HCT116 (cell line): Measurements from ENCODE around the gene UQCRQ. TPM values are rescaled to one million over a fixed set of nuclear protein-coding genes. Genes with fewer than 3 reads are reported as not detected.

ENCODE experiments used
- ATAC-seq: fragments of 200-7000 bp; cut with Tn5 transposase; 2 replicates; pipeline ENCODE4 v1.9.1; 2020; ENCODE audit warnings: mild to moderate bottlenecking, moderate library complexity
- BruUV-seq: library from RNA; stranded (reverse); fragments of 400-500 nt; replicated peaks from 2 replicates; lab custom pipeline; 2021; lab: Mats Ljungman, UMichigan
- CTCF ChIA-PET: fragments of 300-600 bp; sonication (Branson Sonifier 250); formaldehyde crosslinking; loops from one replicate; lab custom pipeline; 2021; ENCODE audit warnings: antibody characterized with exemption; lab: Charles Lee
- POLR2A ChIA-PET: fragments of 300-600, 350-600 bp; sonication (Branson Sonifier 250); formaldehyde crosslinking; loops from one replicate; lab custom pipeline; 2021; ENCODE audit warnings: antibody characterized with exemption; lab: Charles Lee
- RAD21 ChIA-PET, 2 experiments: fragments of 300-600 bp; sonication (Branson Sonifier 250); formaldehyde crosslinking; loops; one replicate each; lab custom pipeline; 2023; ENCODE audit warnings: low total read pairs in 2 of 2; ENCODE audit not compliant: uncharacterized antibody in 2 of 2, unreplicated experiment in 2 of 2, low non-redundant PET in 1 of 2; lab: Charles Lee
- DNase-seq: peaks from one replicate; pipeline ENCODE4 v3.0.0-alpha.2; 2010; ENCODE audit warnings: low read depth, low spot score
- H2AFZ ChIP-seq: fragments of 200-600 bp; shearing (Covaris generic), sonication (generic); 2 replicates; pipeline ENCODE4 v1.6.1; 2017; ENCODE audit warnings: low read depth, mixed run types, mixed read lengths, antibody characterized with exemption, low read length; ENCODE audit not compliant: poor library complexity, severe bottlenecking
- H3K27ac ChIP-seq: 2 replicates; pipeline ENCODE4 v1.5.1; 2012; ENCODE audit warnings: low read depth, low read length
- H3K27me3 ChIP-seq: fragments of 200-600 bp; sonication (generic); 2 replicates; pipeline ENCODE4 v1.6.1; 2016; ENCODE audit warnings: mixed run types, low read length, mixed read lengths; ENCODE audit not compliant: insufficient read depth
- H3K36me3 ChIP-seq, 2 experiments: fragments of 200-500 bp in 1 of 2; fragments of 200-600 bp in 1 of 2; sonication (Bioruptor generic) in 1 of 2; sonication (generic) in 1 of 2; 2 replicates each; pipeline versions ENCODE4 v1.5.1 to v1.6.1; 2014 to 2016; ENCODE audit warnings: low read length in 2 of 2, inconsistent platforms in 1 of 2, mixed read lengths in 1 of 2, mixed run types in 1 of 2; ENCODE audit not compliant: insufficient read depth in 2 of 2, control insufficient read depth in 1 of 2
- H3K4me1 ChIP-seq, 2 experiments: fragments of 200-600 bp in 1 of 2; sonication (generic) in 1 of 2; 2 replicates each; pipeline versions ENCODE4 v1.5.1 to v1.6.1; 2012 to 2017; ENCODE audit warnings: low read length in 2 of 2, inconsistent platforms in 1 of 2, mild to moderate bottlenecking in 1 of 2, mixed read lengths in 1 of 2, mixed run types in 1 of 2, moderate library complexity in 1 of 2; ENCODE audit not compliant: insufficient read depth in 2 of 2, control insufficient read depth in 1 of 2
- H3K4me2 ChIP-seq: fragments of 200-600 bp; sonication (generic); 2 replicates; pipeline ENCODE4 v1.6.1; 2017; ENCODE audit warnings: mixed run types, low read length, mixed read lengths
- H3K4me3 ChIP-seq, 2 experiments: fragments of 200-600 bp in 1 of 2; sonication (generic) in 1 of 2; replicated peaks in 1 of 2; 2 replicates each; pipeline ENCODE4 v1.5.1; 2011 to 2016; ENCODE audit warnings: low read length in 2 of 2, control low read depth in 1 of 2, low read depth in 1 of 2, mild to moderate bottlenecking in 1 of 2, mixed read lengths in 1 of 2, mixed run types in 1 of 2
- H3K79me2 ChIP-seq: fragments of 200-600 bp; sonication (generic); 2 replicates; pipeline ENCODE4 v1.6.1; 2017; ENCODE audit warnings: mild to moderate bottlenecking, mixed run types, low read length, moderate library complexity, mixed read lengths; ENCODE audit not compliant: insufficient read depth
- H3K9ac ChIP-seq: fragments of 200-600 bp; sonication (generic); 2 replicates; pipeline ENCODE4 v1.6.1; 2016; ENCODE audit warnings: low read length, mixed read lengths
- H3K9me2 ChIP-seq: fragments of 200-600 bp; sonication (generic), shearing (Covaris generic); 2 replicates; pipeline ENCODE4 v1.6.1; 2017; ENCODE audit warnings: mixed run types, mild to moderate bottlenecking, moderate library complexity; ENCODE audit not compliant: insufficient read depth
- H3K9me3 ChIP-seq, 2 experiments: fragments of 200-500 bp in 1 of 2; fragments of 200-600 bp in 1 of 2; sonication (Bioruptor generic) in 1 of 2; sonication (generic) in 1 of 2; 2 replicates each; pipeline ENCODE4 v1.6.1; 2014 to 2017; ENCODE audit warnings: low read length in 2 of 2, mixed read lengths in 2 of 2, inconsistent platforms in 1 of 2, low read depth in 1 of 2, mild to moderate bottlenecking in 1 of 2, mixed run types in 1 of 2, moderate library complexity in 1 of 2; ENCODE audit not compliant: control insufficient read depth in 1 of 2, insufficient read depth in 1 of 2
- H4K20me1 ChIP-seq: fragments of 200-600 bp; sonication (generic), shearing (Covaris generic); 2 replicates; pipeline ENCODE4 v1.6.1; 2017; ENCODE audit warnings: mixed run types, mild to moderate bottlenecking, moderate library complexity; ENCODE audit not compliant: insufficient read depth
- CBX3 ChIP-seq: IDR thresholded peaks from 2 replicates; pipeline ENCODE4 v1.6.1; 2012; ENCODE audit warnings: low read depth
- CEBPB ChIP-seq: IDR thresholded peaks from 2 replicates; pipeline ENCODE4 v1.6.1; 2012; ENCODE audit warnings: low read depth
- ELF1 ChIP-seq: IDR thresholded peaks from 2 replicates; pipeline ENCODE4 v1.6.1; 2012; ENCODE audit warnings: low read depth, borderline replicate concordance
- EZH2 ChIP-seq: fragments of 200-600 bp; sonication (generic); IDR thresholded peaks from 2 replicates; pipeline ENCODE4 v1.6.1; 2017; ENCODE audit warnings: antibody characterized with exemption, mixed run types
- EZH2phosphoT487 ChIP-seq: fragments of 200-600 bp; IDR thresholded peaks from 2 replicates; pipeline ENCODE4 v1.6.1; 2018; ENCODE audit warnings: antibody characterized with exemption, borderline replicate concordance
- JUND ChIP-seq: IDR thresholded peaks from 2 replicates; pipeline ENCODE4 v1.6.1; 2012
- POLR2A ChIP-seq: IDR thresholded peaks from 2 replicates; pipeline ENCODE4 v1.7.0; 2011; ENCODE audit warnings: borderline replicate concordance; ENCODE audit not compliant: insufficient read depth, insufficient read length; ENCODE audit errors: extremely low read depth
- POLR2AphosphoS5 ChIP-seq: IDR thresholded peaks from 2 replicates; pipeline ENCODE4 v1.6.1; 2011; ENCODE audit warnings: mild to moderate bottlenecking, low read depth, low read length, moderate library complexity
- RAD21 ChIP-seq: IDR thresholded peaks from 2 replicates; pipeline ENCODE4 v1.6.1; 2012; ENCODE audit warnings: low read depth, mild to moderate bottlenecking
- REST ChIP-seq: IDR thresholded peaks from 2 replicates; pipeline ENCODE4 v1.6.1; 2012; ENCODE audit warnings: low read depth
- SIN3A ChIP-seq: IDR thresholded peaks from 2 replicates; pipeline ENCODE4 v1.6.1; 2012; ENCODE audit warnings: low read depth
- SP1 ChIP-seq: IDR thresholded peaks from 2 replicates; pipeline ENCODE4 v1.6.1; 2012; ENCODE audit warnings: low read depth
- SRF ChIP-seq: IDR thresholded peaks from 2 replicates; pipeline ENCODE4 v1.6.1; 2012; ENCODE audit warnings: low read depth
- TCF7L2 ChIP-seq: IDR thresholded peaks from 2 replicates; pipeline ENCODE4 v1.7.0; 2011; ENCODE audit warnings: borderline replicate concordance, inconsistent platforms; ENCODE audit not compliant: insufficient read depth, insufficient read length; ENCODE audit errors: extremely low read depth
- ZFX ChIP-seq: fragments of 450-650 bp; IDR thresholded peaks from 2 replicates; pipeline ENCODE4 v1.6.1; 2017
- ZNF274 ChIP-seq: fragments of 200-500 bp; sonication (Bioruptor generic); IDR thresholded peaks from 2 replicates; pipeline ENCODE4 v1.6.1; 2014; ENCODE audit warnings: mild to moderate bottlenecking, low read depth, low read length, inconsistent platforms
- intact Hi-C: fragments of 100-400 bp; cut with micrococcal nuclease; formaldehyde crosslinking; loops from 2 replicates; pipeline ENCODE4 v1.10.0; 2022
- total RNA-seq: library from RNA; stranded (reverse); gene quantifications from one replicate; pipeline ENCODE4 v1.2.1, GENCODE V29; 2021; ENCODE audit not compliant: unreplicated experiment
- TF ChIP-seq, protein P1 (sequence below), 3 experiments: fragments of 200-600 bp in 1 of 3; sonication (generic) in 1 of 3; IDR thresholded peaks in 2 of 3; conservative IDR thresholded peaks in 1 of 3; 2 replicates each; pipeline ENCODE4 v1.5.1; 2012 to 2017; ENCODE audit warnings: low read depth in 2 of 3, low read length in 2 of 3, antibody characterized with exemption in 1 of 3, borderline replicate concordance in 1 of 3, control low read depth in 1 of 3, mild to moderate bottlenecking in 1 of 3, mixed read lengths in 1 of 3, mixed run types in 1 of 3, moderate library complexity in 1 of 3; ENCODE audit not compliant: insufficient read depth in 1 of 3
- TF ChIP-seq, protein P2 (sequence below): IDR thresholded peaks from 2 replicates; pipeline ENCODE4 v1.6.1; 2011; ENCODE audit warnings: mild to moderate bottlenecking, low read length, moderate library complexity; ENCODE audit not compliant: insufficient replicate concordance; ENCODE audit errors: extremely low read depth
- TF ChIP-seq, protein P3 (sequence below): IDR thresholded peaks from 2 replicates; pipeline ENCODE4 v1.6.1; 2012

Gene UQCRQ
- total RNA-seq, 1 experiment from 2014 or later = 528 TPM

DNA sequence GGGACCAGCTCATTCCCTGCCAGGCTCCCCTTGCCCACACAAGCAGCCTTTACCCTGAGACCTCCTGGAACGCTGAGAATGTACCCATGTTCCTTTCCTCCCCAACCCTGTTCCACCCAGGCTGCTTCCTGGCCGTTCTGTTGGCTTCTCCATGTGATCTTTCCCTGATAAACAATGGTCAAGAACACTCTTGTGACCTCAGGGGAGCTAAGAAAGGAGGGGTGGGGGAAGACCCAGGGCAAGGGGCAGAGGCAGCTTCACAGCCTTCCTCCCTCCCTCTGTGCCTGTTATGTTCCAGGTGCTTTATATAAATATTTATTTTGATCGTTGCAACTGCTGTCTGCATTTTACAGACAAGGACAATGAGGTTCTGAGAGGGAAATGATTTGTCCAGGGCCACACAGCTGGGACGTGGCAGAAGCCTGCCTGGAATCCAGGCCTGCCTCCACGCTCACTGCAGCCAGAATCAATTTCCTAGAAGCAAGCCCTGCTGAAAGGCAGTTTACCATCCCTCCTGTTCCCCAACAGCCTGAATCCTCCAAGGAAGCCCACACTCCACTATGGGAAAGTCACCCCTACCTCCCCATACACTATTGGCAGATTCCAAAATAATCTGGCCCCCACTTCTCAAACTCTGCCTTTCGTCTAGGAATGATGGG lies 39.9 kb upstream of the UQCRQ start:
- ChIA-PET POLR2A (no interaction called here), RAD21 (no interaction called here)
- Histone ChIP-seq H3K27me3 (no peaks in the 10 kb centered on the region), H3K9me2 (no peaks in the 10 kb centered on the region), H3K79me2 (peaks cover 6% of the 10 kb centered on the region; the same call in 1 of the 2 replicates), H4K20me1 (no peaks in the 10 kb centered on the region), H2AFZ (no peak overlapping the region), H3K9me3 (no peaks in the 10 kb centered on the region), H3K36me3 (no peaks in the 10 kb centered on the region)
- BruUV-seq = no TSS peak
- intact Hi-C loops = no loop called here
- no peak for DNase-seq
- TF ChIP-seq ELF1 (no peak), EZH2 (no peak), RAD21 (no peak), CEBPB (no peak), REST (no peak), POLR2A (no peak), TCF7L2 (no peak), ZFX (no peak), ZNF274 (no peak), SP1 (no peak), SRF (no peak), JUND (no peak), SIN3A (no peak), EZH2phosphoT487 (no peak), POLR2AphosphoS5 (no peak), CBX3 (no peak)
- TF ChIP-seq, protein P1, sequence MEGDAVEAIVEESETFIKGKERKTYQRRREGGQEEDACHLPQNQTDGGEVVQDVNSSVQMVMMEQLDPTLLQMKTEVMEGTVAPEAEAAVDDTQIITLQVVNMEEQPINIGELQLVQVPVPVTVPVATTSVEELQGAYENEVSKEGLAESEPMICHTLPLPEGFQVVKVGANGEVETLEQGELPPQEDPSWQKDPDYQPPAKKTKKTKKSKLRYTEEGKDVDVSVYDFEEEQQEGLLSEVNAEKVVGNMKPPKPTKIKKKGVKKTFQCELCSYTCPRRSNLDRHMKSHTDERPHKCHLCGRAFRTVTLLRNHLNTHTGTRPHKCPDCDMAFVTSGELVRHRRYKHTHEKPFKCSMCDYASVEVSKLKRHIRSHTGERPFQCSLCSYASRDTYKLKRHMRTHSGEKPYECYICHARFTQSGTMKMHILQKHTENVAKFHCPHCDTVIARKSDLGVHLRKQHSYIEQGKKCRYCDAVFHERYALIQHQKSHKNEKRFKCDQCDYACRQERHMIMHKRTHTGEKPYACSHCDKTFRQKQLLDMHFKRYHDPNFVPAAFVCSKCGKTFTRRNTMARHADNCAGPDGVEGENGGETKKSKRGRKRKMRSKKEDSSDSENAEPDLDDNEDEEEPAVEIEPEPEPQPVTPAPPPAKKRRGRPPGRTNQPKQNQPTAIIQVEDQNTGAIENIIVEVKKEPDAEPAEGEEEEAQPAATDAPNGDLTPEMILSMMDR (IDR thresholded peaks at IDR 0.05 in 2 of 3, conservative IDR thresholded peaks at IDR 0.05 in 1 of 3; ENCODE audit: borderline replicate concordance in 1 of 3, insufficient read depth in 1 of 3, low read depth in 2 of 3, low read length in 2 of 3) = no peak
- TF ChIP-seq, protein P2, sequence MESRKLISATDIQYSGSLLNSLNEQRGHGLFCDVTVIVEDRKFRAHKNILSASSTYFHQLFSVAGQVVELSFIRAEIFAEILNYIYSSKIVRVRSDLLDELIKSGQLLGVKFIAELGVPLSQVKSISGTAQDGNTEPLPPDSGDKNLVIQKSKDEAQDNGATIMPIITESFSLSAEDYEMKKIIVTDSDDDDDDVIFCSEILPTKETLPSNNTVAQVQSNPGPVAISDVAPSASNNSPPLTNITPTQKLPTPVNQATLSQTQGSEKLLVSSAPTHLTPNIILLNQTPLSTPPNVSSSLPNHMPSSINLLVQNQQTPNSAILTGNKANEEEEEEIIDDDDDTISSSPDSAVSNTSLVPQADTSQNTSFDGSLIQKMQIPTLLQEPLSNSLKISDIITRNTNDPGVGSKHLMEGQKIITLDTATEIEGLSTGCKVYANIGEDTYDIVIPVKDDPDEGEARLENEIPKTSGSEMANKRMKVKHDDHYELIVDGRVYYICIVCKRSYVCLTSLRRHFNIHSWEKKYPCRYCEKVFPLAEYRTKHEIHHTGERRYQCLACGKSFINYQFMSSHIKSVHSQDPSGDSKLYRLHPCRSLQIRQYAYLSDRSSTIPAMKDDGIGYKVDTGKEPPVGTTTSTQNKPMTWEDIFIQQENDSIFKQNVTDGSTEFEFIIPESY = no peak
- TF ChIP-seq, protein P3, sequence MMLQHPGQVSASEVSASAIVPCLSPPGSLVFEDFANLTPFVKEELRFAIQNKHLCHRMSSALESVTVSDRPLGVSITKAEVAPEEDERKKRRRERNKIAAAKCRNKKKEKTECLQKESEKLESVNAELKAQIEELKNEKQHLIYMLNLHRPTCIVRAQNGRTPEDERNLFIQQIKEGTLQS = no peak
- TF ChIP-seq, all 23 proteins: peak for 0
- Histone ChIP-seq H3K27ac (no peak overlapping the region), H3K4me3 (no peak overlapping the region), H3K4me2 (no peak overlapping the region), H3K4me1 (peaks cover 12 to 19% of the 10 kb centered on the region in 2 experiments; a peak in 3 of 4 replicates), H3K9ac (no peak overlapping the region)
- CTCF ChIA-PET = no interaction called here
- no peak for ATAC-seq
